ENCODE results near the gene GYPC.
"Not testable (repeated sequence)": the region's sequence is repeated elsewhere in the genome, so short reads cannot be mapped to it uniquely, and the experiment has no call there.

Gene GYPC

DNA sequence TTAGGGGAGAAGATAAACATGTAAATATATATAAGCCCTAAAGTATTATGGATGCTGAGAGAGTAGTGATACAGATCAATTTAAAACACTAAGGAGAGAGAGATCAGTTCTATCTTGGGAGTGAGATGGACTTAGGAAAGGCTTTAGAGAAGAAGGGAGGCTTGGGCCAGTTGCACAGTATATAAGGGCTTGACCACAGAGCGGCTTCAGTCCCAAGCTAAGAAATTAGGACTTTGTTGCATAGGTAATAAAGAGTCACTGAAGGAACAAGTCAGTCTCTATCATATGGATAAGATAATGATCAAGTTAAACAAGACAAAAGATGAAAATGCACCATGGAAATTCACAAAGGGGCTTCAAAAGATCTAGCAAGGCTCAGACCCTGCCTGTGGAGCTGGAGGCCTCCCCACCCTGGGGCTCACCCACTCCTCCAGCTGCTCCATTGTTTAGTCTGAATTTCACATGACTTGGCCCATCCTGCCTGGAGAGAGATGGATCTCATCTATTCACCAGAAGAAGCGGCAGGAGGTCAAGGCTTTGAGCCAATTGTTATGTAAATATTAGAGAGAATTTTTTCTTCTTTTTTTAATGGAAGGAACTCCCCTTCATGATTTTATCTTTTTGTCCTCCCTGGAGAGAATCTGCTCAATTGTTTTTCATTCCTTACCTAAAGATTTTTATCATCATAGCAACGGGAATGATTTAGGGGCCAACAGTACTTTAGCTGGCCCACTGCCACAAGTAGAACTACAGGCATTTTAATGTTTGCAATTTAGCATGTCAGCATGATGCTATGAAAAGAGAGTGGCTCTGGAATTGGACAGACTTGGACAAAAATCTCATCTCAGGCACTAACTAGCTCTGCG, 44.0 kb downstream of the GYPC start:
- no peak for DNase-seq (ENCODE audit: low read depth)

- no peak for DNase-seq (ENCODE audit: low read depth)
Measured at GRCh38 chr2:126700677-126701076, 44.7 kb downstream of the GYPC start.

DNA sequence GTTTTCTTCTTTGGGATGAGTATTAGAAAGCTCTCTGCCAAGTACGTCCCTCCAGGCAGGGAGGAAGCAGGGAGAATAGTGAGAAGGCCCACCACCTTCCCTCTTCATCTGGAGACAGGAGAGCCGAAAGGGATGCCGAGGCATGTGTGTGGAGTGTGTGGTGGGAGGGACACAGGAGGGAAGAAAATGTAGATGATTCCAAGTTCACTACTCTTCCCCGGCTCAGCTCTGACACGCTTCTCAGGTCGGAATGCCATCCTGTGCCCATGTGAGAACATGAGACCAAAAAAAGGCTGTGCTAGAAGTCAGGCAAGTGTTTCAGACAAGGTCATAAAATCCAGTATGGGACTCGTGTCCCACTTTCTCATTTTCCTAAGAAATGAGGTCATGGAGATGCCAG, 47.4 kb downstream of the GYPC start:
- no peak for DNase-seq (ENCODE audit: low read depth)

DNA sequence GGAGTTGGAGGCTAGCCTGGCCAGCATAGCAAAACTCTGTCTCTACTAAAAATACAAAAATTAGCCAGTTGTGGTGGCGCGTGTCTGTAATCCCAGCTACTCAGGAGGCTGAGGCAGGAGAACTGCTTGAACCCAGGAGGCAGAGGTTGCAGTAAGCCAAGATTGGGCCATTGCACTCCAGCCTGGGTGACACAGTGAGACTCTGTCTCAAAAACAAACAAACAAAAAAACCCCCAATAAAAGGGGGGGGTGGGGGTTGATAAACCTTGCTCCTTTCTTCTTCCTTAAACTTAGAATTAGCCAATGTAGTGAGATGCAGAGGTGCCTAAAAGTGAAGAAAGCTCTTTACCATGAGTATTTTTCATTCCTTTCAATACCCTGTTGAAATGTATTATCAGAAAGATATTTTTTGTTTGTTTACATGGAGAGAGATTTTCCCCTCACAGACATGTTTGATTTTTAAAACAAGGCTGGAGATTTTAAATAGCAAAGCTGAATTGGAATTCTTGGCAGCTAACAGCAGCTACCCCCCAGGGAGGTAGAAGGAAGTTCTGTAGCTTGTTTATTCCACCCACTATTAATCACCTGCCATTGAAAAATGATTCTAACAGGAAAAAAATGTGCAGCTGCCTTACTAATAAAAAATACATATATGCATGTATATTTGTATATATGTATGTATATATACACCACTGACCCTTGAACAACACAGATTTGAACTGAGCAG, 48.6 kb downstream of the GYPC start:
- no peak for DNase-seq (ENCODE audit: low read depth)

DNA sequence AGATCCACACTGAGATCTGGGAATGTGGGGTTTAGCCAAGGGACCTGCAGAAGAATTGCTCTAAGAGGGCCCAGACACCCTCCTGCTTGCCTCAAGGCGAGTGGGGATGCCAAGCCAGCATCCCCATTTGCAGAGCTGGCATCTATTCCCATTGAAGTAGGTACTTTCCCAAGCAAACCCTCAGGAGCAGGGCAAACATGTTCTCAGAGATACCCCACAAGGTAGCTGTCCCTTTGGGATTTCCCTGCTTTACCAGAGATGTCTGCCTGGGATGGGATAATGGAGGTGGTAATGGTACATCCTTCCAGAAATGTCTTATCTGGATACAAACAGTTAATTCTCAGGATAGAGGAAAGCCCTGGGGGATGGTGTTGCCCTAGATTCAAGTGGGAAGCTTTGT, 51.2 kb downstream of the GYPC start:
- DNase-seq (ENCODE audit: low read depth): no peak

DNA sequence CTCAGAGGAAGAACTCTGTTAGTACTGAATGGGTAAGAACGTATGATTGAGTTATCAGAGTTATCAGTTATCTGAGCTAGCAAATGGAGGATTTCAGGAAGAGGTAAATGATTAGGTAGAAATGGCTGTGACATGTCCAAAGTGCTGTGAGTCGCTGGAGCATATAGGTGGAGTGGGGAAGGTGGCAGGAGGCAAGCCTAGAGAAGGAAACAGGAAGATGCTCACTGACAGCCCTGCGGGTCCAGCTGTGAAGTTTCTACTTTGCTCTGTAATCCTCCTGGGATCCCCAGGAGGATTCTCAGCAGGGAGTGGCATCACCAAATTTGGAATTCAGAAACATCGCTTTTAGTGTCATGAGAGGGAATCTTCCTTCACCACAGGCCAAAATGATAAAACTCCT, 52.0 kb downstream of the GYPC start:
- no peak for DNase-seq (ENCODE audit: low read depth)

DNA sequence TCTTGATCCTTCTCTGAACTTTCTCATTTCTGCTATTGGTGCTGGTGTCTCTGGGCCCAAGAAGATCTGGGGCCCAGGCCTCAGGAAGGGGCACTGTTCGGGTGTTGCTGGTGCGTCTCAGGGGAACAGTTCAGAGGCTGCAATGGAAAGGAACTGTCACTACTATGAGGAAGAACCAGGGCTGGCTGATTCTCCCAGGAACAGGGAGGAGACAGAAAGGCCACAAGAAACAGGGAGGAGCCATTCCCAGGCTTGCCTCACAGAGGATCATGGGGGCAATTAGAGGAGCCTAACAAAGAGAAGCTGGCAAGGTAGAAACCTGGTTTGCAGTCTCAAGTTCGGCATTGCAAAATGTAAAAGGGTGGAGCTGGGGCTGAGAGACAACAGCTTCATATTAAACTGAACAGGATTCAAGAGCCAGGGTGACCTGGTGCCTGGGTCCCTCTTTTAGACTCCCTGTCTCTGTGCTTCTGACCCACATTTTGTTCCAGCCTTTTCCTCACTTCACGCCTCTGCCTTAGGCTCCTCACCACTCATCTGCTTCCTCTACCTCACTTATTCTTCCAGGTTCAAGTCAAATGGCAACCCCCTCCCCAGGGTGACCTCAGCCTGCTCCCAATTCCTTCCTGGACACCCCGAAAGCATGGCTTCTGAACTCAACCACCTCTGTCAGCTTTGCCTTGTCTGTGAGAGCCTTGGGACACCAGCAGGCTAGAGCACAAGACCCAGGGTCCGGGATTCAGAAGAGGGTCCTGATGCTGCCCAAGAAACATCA, 58.4 kb downstream of the GYPC start:
- DNase-seq (ENCODE audit: low read depth): no peak

- DNase-seq (ENCODE audit: low read depth): no peak
Measured at GRCh38 chr2:126715111-126715510, 59.2 kb downstream of the GYPC start.

DNA sequence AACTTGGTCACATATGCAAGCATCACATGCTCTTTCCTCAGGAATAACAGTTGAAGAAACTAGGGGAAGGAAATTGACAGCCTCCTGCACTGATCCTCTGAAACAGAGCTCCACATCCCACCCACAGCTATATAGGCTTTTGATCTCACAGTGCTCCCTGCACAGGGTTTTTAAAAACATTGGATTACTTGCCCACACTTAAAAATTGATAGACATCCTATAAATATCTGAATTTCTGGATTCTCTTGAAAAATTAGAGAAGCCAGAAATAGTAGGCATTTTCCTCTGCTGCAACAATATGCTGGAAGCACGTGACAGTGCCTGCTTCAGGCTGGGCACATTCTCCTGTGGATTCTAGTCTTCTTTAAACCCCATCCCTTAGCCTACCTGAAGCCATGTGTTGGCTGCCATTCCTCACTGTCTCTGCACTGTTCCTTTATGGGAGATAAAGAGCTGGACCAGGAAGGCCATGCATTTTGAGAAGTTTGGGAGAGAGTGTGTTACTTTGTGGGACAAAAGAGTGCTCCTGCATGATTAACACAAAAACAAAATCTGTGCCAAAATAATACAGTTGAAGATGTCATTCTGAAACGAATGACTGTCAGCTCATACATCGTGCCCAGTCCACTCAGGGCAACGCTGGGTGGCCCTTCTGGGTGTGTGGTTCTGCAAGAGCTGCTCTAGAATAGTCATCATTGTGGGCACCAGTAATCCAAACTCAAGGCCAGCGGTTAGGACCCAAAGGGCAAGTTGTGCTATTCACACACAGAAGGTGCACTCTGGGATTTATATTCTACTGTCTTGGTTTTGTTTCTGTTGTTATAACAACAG, 59.8 kb downstream of the GYPC start:
- DNase-seq (ENCODE audit: low read depth): no peak

- DNase-seq (ENCODE audit: low read depth): not testable (repeated sequence)
Measured at GRCh38 chr2:126717277-126717676, 61.3 kb downstream of the GYPC start.

GRCh38 chr2:126717928-126718327, 62.0 kb downstream of the GYPC start:
- DNase-seq (ENCODE audit: low read depth): no peak

DNA sequence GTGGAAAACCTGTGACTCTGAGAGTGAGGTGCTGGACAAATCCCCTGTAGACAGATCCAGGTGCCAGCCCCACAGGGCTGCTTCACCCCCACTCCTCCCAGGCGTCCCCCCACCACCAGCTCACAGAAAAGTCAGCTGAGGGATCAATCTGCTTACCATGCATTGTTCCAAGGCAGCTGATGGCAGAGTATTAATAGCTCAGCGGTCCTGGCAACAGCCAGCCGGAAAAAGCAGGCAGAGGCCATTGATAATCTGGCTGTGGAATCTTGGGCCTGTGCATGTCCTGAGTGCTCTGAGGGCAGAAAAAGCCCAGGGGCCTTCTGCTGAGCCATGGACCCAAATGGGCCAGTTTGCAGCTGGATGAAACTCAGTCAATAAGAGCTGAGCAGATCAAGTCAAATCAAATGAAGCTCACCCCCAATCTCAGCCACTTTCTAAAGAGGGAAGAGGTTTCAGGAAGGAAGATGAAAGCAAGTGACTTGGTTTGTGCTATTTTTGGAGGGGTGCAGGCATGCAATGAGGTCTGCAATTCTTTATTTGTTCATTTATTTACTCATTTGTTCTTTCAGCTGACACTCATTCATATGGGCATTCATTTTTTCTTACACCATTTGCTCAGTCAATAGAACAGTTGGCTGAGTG, 63.4 kb downstream of the GYPC start:
- no peak for DNase-seq (ENCODE audit: low read depth)

DNA sequence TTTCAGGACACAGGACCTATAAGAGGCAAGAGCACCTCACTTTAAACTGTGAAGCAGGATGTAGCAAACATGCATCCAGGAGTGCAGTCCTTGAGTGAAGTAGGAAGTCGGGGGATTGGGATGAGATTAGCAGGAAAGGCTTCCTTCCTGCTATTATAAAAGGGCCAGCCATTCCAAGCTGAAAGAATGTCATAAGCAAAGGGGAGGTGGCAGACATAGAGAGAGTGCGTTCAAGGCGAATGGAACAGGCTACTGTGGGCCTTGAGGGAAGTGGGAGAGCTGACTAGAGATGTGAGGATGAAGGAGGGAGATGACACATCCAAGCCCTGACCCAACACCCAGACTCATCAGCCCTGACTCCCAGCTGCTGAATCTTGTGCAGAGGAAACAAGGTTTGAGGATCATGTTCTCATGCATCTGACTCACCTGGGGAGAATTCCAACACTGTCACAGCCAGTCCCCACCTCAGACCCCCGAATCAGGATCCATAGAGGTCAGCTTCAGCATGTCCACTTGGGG, 63.9 kb downstream of the GYPC start:
- no peak for DNase-seq (ENCODE audit: low read depth)

GRCh38 chr2:126720638-126721037, 64.7 kb downstream of the GYPC start:
- no peak for DNase-seq (ENCODE audit: low read depth)

- no peak for DNase-seq (ENCODE audit: low read depth)
Measured at GRCh38 chr2:126722081-126722480, 66.1 kb downstream of the GYPC start.

DNA sequence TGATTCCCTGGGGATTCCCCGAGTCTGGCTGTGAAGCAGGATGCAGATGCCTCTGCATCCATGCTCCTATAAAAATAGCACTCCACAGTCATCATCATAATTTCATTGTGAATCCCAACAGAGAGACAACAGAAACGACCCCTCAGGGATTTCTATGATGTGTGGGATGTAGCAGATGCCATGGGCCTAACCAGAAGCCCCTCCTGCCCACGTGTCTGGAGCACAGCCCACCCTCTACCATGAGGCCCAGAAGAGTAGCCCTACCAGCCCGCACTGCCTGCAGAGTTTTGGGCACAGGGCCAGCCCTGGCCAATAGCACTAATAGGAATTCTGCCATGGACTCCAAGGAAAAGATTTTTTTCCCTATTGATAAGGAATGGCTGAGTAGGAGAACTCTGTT, 66.6 kb downstream of the GYPC start:
- DNase-seq (ENCODE audit: low read depth): no peak

DNA sequence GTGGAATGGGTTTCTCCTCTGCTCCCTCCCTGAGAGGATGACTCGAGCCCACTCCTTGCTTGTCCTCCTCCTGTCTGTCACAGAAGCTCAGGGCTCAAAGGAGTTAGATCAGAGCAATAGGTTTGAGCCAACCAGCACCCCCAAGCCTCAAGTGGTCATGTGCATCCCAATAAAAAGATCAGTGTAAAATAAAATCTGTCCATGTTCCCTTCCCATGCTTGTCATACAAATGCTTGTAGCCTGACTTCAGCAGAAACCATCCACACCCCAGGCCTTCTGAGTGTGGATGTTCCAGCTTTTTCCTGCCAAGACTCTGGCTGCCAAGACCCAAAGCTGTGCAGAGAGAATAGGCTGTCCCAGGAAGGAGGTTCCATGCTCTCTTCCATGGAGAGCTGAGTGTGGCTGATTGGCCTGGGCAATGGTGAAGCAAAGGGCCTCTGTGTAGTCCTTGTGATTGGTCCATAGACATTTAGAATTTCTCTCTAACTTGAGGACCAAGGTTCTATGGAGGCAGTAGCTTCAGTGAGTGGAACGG, 67.4 kb downstream of the GYPC start:
- DNase-seq (ENCODE audit: low read depth): no peak

DNA sequence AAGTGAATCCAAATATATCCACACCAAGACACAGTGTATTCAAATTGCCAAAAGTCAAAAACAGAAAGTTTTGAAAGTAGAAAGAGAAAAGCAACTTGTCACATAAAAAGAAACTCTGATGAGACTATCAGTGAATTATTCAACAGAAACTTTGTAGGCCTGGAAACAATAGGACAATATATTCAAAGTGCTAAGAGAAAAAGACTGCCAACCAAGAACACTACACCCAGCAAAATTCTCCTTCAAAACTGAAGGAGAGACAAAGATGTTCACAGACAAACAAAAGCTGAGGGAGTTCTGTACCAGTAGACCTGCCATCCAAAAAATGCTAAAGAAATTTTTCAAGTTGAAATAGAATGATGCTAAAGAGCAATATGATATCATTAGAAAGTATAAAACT, 69.6 kb downstream of the GYPC start:
- no peak for DNase-seq (ENCODE audit: low read depth)

DNA sequence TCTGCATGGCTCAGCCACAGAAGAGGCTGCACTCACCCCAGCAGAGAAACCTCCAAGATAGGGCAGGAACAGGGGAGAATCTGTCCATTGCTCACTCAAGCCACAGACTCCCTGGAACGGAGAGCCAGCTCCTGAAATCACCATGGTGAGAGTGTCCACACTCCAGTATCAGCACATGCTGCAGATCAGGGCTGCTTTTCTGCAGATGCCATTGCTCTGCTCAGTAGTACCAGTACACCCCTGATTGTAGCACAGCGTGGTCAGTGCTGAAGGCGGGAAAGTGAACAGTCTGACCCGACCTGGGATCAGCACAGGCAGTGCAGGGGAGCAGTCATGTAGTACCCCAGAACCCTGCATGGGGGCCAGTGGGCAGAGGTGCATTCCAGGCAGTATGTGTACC, 73.9 kb downstream of the GYPC start:
- DNase-seq (ENCODE audit: low read depth): no peak

DNA sequence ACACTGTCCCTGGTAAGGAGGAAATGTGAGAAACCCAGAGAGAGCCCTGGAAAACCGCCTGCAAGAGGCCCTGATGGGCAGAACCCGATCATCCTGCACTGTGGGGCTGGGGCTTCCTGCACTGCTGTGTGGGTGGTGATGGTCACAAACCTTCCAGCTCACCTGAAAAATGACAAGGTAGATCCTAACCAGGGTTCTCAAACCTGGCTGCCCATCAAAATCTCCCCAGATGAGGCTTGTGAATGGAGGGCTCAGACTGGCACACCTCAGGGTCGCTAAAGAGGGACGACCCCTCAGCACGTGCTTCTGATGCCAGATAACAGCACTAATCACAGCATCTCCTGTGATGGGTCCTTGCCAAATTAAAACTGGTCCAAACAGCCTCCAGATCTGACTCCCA, 74.7 kb downstream of the GYPC start:
- no peak for DNase-seq (ENCODE audit: low read depth)

DNA sequence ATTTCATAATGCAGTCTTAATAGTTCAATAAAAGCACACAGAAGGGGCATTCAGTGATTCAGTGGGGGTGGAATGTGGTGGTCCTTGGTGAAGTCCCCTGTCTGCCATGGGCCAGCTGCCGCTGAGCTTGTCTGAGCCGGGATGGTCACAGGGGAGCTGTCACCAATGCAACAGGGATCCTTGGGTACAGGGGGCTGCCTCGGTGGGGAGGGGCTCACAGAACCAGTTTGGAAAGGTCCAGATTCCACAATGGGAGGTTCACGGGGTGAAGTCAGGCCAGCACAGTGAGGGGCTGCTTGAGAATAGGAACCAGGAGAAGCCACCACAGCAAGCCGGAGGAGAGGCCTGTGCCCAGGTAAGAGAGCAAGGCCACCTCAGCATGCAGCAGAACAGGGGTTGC, 75.4 kb downstream of the GYPC start:
- no peak for DNase-seq (ENCODE audit: low read depth)

All from stimulated activated CD8-positive, alpha-beta memory T cell treated with anti-CD3 and anti-CD28 coated beads, Interleukin-15, amount 100 ng/mL, for 1 hour (primary cell).